Smooth muscle cell (in vitro differentiated cells): ENCODE results near the gene MAPKAPK3. TPM values are rescaled to one million over a fixed set of nuclear protein-coding genes. Genes with fewer than 3 reads are reported as not detected.

Source experiments
- DNase-seq: peaks from one replicate; lab custom pipeline; 2025; ENCODE audit not compliant: unreplicated experiment; lab: John Stamatoyannopoulos, UW
- H2AFZ ChIP-seq: fragments of 200-600 bp; sonication (generic); 2 replicates; pipeline ENCODE4 v1.6.0; 2016; ENCODE audit warnings: antibody characterized with exemption, low read depth, mild to moderate bottlenecking
- H3F3A ChIP-seq: fragments of 200-600 bp; sonication (generic); 2 replicates; pipeline ENCODE4 v1.6.0; 2017; ENCODE audit warnings: antibody characterized with exemption, low read depth
- H3K27ac ChIP-seq: fragments of 200-600 bp; sonication (generic); 2 replicates; pipeline ENCODE4 v1.5.1; 2016; ENCODE audit warnings: low read depth, mild to moderate bottlenecking
- H3K27me3 ChIP-seq: fragments of 200-600 bp; sonication (generic); 2 replicates; pipeline ENCODE4 v1.6.1; 2016; ENCODE audit warnings: low read depth, mild to moderate bottlenecking
- H3K36me3 ChIP-seq: fragments of 200-600 bp; sonication (generic); 2 replicates; pipeline ENCODE4 v1.5.1; 2016; ENCODE audit warnings: low read depth
- H3K4me1 ChIP-seq: fragments of 200-600 bp; sonication (generic); 2 replicates; pipeline ENCODE4 v1.5.1; 2016; ENCODE audit warnings: low read depth
- H3K4me2 ChIP-seq: fragments of 200-600 bp; sonication (generic); 2 replicates; pipeline ENCODE4 v1.6.0; 2016; ENCODE audit warnings: mild to moderate bottlenecking
- H3K4me3 ChIP-seq: fragments of 200-600 bp; sonication (generic); 2 replicates; pipeline ENCODE4 v1.5.1; 2016; ENCODE audit warnings: mild to moderate bottlenecking
- H3K79me2 ChIP-seq: fragments of 200-600 bp; sonication (generic); 2 replicates; pipeline ENCODE4 v1.6.0; 2016; ENCODE audit warnings: low read depth, mild to moderate bottlenecking
- H3K9ac ChIP-seq: fragments of 200-600 bp; sonication (generic); 2 replicates; pipeline ENCODE4 v1.6.0; 2016; ENCODE audit warnings: low read depth
- H3K9me3 ChIP-seq: fragments of 200-600 bp; sonication (generic); replicated peaks from 2 replicates; pipeline ENCODE4 v1.5.1; 2016; ENCODE audit warnings: low read depth
- H4K20me1 ChIP-seq: fragments of 200-600 bp; sonication (generic); 2 replicates; pipeline ENCODE4 v1.6.0; 2016; ENCODE audit warnings: low read depth
- WGBS: methylation state at CpG from one replicate; pipeline ENCODE4 v1.1.7; 2016; ENCODE audit warnings: low lambda C conversion rate; 5-methylcytosine and 5-hydroxymethylcytosine counted together
- polyA plus RNA-seq: library from polyadenylated mRNA; unstranded; fragments of >200 nt; fragmentation: Nextera tagmentation; extraction: Ambion mirVana; gene quantifications from 2 replicates; pipeline ENCODE4 v1.2.1, GENCODE V29; 2016
- total RNA-seq: library from RNA; depleted of rRNA; stranded (reverse); fragments of >200 nt; gene quantifications from 2 replicates; pipeline ENCODE4 v1.2.3, GENCODE V29; 2014
- TF ChIP-seq, protein P1 (sequence below): fragments of 200-600 bp; sonication (generic); IDR thresholded peaks from 2 replicates; pipeline ENCODE4 v1.5.1; 2017; ENCODE audit warnings: borderline replicate concordance, mild to moderate bottlenecking, antibody characterized with exemption; ENCODE audit not compliant: insufficient read depth, poor library complexity, severe bottlenecking

The MAPKAPK3 gene
- total and polyA plus RNA-seq, 2 experiments from 2014 or later, result 17.1 to 18.7 TPM

DNA sequence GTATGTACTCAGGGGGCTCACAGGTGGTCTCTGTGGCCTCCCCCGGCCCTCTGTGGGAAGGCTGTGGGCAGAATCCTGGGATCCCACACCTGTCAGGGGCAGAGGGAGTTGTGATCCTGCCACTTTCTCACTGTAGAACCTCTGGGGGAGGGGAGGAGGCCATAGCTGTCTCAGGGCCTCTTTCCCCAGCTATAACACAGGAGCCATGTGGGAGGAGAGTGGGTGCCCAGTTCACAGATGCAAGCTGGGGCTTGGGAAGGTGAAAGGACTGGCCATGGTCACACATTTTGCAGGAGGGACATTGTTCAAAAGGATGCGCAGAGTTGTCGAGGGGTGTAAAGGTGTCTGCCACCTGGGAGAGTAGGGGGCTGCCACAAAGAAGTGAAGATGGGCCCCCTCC lies 11.7 kb downstream of the MAPKAPK3 start:
- no peak overlapping the region for H3K4me3 ChIP-seq
- no peaks in the 10 kb centered on the region for H3K36me3 ChIP-seq
- H3K4me1 ChIP-seq, result peaks cover 37% of the 10 kb centered on the region
- TF ChIP-seq, protein P1, sequence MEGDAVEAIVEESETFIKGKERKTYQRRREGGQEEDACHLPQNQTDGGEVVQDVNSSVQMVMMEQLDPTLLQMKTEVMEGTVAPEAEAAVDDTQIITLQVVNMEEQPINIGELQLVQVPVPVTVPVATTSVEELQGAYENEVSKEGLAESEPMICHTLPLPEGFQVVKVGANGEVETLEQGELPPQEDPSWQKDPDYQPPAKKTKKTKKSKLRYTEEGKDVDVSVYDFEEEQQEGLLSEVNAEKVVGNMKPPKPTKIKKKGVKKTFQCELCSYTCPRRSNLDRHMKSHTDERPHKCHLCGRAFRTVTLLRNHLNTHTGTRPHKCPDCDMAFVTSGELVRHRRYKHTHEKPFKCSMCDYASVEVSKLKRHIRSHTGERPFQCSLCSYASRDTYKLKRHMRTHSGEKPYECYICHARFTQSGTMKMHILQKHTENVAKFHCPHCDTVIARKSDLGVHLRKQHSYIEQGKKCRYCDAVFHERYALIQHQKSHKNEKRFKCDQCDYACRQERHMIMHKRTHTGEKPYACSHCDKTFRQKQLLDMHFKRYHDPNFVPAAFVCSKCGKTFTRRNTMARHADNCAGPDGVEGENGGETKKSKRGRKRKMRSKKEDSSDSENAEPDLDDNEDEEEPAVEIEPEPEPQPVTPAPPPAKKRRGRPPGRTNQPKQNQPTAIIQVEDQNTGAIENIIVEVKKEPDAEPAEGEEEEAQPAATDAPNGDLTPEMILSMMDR, result no peak
- no peaks in the 10 kb centered on the region for H3F3A ChIP-seq
- no peaks in the 10 kb centered on the region for H3K9me3 ChIP-seq
- H3K4me2 ChIP-seq, result no peak overlapping the region
- 98% methylated on average over 3 of the region's 3 CpGs for WGBS
- H3K79me2 ChIP-seq, result no peaks in the 10 kb centered on the region
- peaks cover 18% of the 10 kb centered on the region for H4K20me1 ChIP-seq
- no peaks in the 10 kb centered on the region for H3K27me3 ChIP-seq
- no peak overlapping the region for H3K9ac ChIP-seq
- no peak overlapping the region for H3K27ac ChIP-seq
- H2AFZ ChIP-seq, result no peak overlapping the region
- DNase-seq, result no peak

DNA sequence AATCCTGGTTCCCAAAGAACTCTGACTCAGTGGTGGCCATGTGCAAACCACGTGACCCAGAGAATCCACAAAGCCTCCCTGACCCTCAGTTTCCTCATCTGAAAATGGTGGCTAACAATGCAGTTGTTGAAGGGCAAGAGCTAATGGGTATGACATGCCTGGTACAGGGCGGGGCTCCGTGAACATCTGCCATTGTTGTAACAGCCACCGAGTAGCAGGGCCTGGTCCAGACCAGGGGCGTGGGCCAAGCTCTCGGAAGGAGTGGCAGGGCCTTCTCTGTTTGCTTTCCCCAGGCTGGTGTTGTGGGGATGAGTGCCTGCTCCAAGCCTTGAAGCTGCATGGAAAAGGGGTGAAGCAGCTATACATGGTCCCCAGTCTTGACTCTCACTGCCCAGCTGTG lies 13.4 kb downstream of the MAPKAPK3 start:
- DNase-seq, result no peak
- no peaks in the 10 kb centered on the region for H3K79me2 ChIP-seq
- no peaks in the 10 kb centered on the region for H3K27me3 ChIP-seq
- H3K4me2 ChIP-seq, result no peak overlapping the region
- H3K4me3 ChIP-seq, result no peak overlapping the region
- no peaks in the 10 kb centered on the region for H3K36me3 ChIP-seq
- no peak overlapping the region for H3K27ac ChIP-seq
- TF ChIP-seq, protein P1, result no peak
- H4K20me1 ChIP-seq, result peaks cover 22% of the 10 kb centered on the region
- H3K9ac ChIP-seq, result no peak overlapping the region
- no peak overlapping the region for H2AFZ ChIP-seq
- no peaks in the 10 kb centered on the region for H3F3A ChIP-seq
- WGBS, result 98% methylated on average over 6 of the region's 6 CpGs
- H3K9me3 ChIP-seq, result no peaks in the 10 kb centered on the region
- H3K4me1 ChIP-seq, result peaks cover 23% of the 10 kb centered on the region

DNA sequence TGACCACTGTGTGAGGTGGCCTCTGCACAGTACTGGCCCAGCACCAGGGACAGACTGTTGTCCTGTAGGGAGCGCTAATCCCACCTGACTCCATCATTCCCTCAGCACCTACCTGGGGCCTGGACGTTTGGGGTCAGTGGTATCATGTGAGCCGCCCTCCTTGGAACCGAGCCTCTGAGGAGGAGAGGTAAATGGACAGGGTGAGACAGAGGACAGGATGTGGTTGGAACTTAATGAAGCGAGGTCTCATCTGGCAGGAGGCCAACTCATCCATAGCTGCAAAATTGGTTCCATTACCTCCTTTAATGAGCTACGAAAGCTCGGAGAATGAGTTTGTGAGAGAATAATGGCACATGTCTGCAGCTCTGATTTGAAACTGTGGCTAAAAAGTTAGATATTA lies 13.9 kb downstream of the MAPKAPK3 start:
- H3K79me2 ChIP-seq, result no peaks in the 10 kb centered on the region
- H3K27ac ChIP-seq, result no peak overlapping the region
- H3K4me2 ChIP-seq, result no peak overlapping the region
- H4K20me1 ChIP-seq, result peaks cover 22% of the 10 kb centered on the region
- no peaks in the 10 kb centered on the region for H3K36me3 ChIP-seq
- peaks cover 19% of the 10 kb centered on the region for H3K4me1 ChIP-seq
- no peak for DNase-seq
- H3K9ac ChIP-seq, result no peak overlapping the region
- 89% methylated on average over 7 of the region's 7 CpGs for WGBS
- no peak overlapping the region for H3K4me3 ChIP-seq
- H3K9me3 ChIP-seq, result no peaks in the 10 kb centered on the region
- H3F3A ChIP-seq, result no peaks in the 10 kb centered on the region
- H2AFZ ChIP-seq, result no peak overlapping the region
- H3K27me3 ChIP-seq, result no peaks in the 10 kb centered on the region
- TF ChIP-seq, protein P1, result no peak

DNA sequence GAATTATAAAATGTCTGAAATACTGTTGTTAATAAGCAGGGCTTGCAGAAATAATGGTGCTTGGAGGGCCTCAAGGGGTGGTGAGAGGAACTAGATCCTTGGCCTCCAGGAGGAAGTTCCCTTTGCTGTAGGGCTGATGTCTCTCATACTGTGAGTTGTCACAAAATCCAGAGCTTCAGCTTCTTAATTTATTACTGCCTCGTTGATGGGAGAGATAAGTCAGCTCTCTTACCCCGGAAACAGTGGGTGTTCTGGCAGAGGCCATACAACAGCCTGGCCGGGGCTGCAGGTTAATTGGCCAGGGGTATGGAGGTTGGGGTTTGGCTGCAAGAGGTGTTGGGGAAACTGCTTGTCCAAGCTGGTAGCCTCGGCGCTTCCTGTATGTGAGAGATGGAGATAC lies 15.5 kb downstream of the MAPKAPK3 start:
- H3K9me3 ChIP-seq, result no peaks in the 10 kb centered on the region
- no peaks in the 10 kb centered on the region for H3F3A ChIP-seq
- peaks cover 29% of the 10 kb centered on the region for H4K20me1 ChIP-seq
- WGBS, result 48% methylated on average over 5 of the region's 5 CpGs
- no peaks in the 10 kb centered on the region for H3K36me3 ChIP-seq
- no peak overlapping the region for H3K4me2 ChIP-seq
- no peak overlapping the region for H2AFZ ChIP-seq
- H3K9ac ChIP-seq, result no peak overlapping the region
- no peak for DNase-seq
- no peak overlapping the region for H3K4me3 ChIP-seq
- H3K27ac ChIP-seq, result no peak overlapping the region
- TF ChIP-seq, protein P1, result no peak
- peaks cover 10% of the 10 kb centered on the region for H3K4me1 ChIP-seq
- no peaks in the 10 kb centered on the region for H3K79me2 ChIP-seq
- H3K27me3 ChIP-seq, result no peaks in the 10 kb centered on the region
